CD4-positive, alpha-beta T cell (primary cell): Measurements from ENCODE around the gene UBTD2. TPM values are rescaled to one million over a fixed set of nuclear protein-coding genes. Genes with fewer than 3 reads are reported as not detected.

Experiments used
- ATAC-seq: fragments of 200-7000 bp; cut with Tn5 transposase; one replicate; pipeline ENCODE4 v1.10.0; 2022; ENCODE audit warnings: mild to moderate bottlenecking; ENCODE audit not compliant: poor library complexity
- CTCF ChIA-PET: fragments of 350-600 bp; sonication (Branson Sonifier 250); formaldehyde crosslinking; loops from one replicate; lab custom pipeline; 2021; ENCODE audit warnings: antibody characterized with exemption, inconsistent platforms; lab: Charles Lee
- POLR2A ChIA-PET: fragments of 350-600 bp; sonication (Branson Sonifier 250); formaldehyde crosslinking; loops from one replicate; lab custom pipeline; 2021; ENCODE audit warnings: antibody characterized with exemption, inconsistent platforms; lab: Charles Lee
- DNase-seq, 14 experiments: peaks; one replicate each; pipeline ENCODE4 v3.0.0-alpha.2; 2013 to 2020; ENCODE audit warnings: mixed read lengths in 2 of 14
- H3K27ac ChIP-seq, 2 donors: one replicate each; pipeline versions ENCODE4 v1.5.1 to v1.7.0; 2013; ENCODE audit warnings: low read length in 2 of 2, low read depth in 1 of 2, mild to moderate bottlenecking in 1 of 2
- H3K27me3 ChIP-seq, 2 experiments: 1 replicate in 1 of 2; 2 replicates in 1 of 2; pipeline versions ENCODE4 v1.6.1 to v1.7.0; 2013; ENCODE audit warnings: low read length in 2 of 2, control low read depth in 1 of 2, mild to moderate bottlenecking in 1 of 2, moderate library complexity in 1 of 2; ENCODE audit not compliant: insufficient read depth in 2 of 2, control insufficient read depth in 1 of 2
- H3K36me3 ChIP-seq: one replicate; pipeline ENCODE4 v1.6.1; 2013; ENCODE audit warnings: low read length, control low read depth; ENCODE audit not compliant: insufficient read depth
- H3K4me1 ChIP-seq: one replicate; pipeline ENCODE4 v1.6.1; 2013; ENCODE audit warnings: low read length, control low read depth; ENCODE audit not compliant: insufficient read depth
- H3K4me3 ChIP-seq: one replicate; pipeline ENCODE4 v1.5.1; 2013; ENCODE audit warnings: mild to moderate bottlenecking, low read length, moderate library complexity
- H3K9me3 ChIP-seq, 2 experiments: 1 replicate in 1 of 2; 2 replicates in 1 of 2; pipeline versions ENCODE4 v1.6.1 to v1.7.0; 2013; ENCODE audit warnings: low read length in 2 of 2, mild to moderate bottlenecking in 2 of 2, control low read depth in 1 of 2, moderate library complexity in 1 of 2; ENCODE audit not compliant: control insufficient read depth in 1 of 2, insufficient read depth in 1 of 2
- H3K27ac Mint-ChIP-seq: one replicate; pipeline ENCODE4 v1.8.0; 2020; ENCODE audit warnings: mixed read lengths
- H3K27me3 Mint-ChIP-seq: one replicate; pipeline ENCODE4 v1.8.0; 2021; ENCODE audit warnings: mixed read lengths
- H3K36me3 Mint-ChIP-seq: one replicate; pipeline ENCODE4 v1.8.0; 2021; ENCODE audit warnings: low read depth, mixed read lengths
- H3K4me1 Mint-ChIP-seq: one replicate; pipeline ENCODE4 v1.8.0; 2021; ENCODE audit warnings: low read depth, mixed read lengths
- H3K4me3 Mint-ChIP-seq: one replicate; pipeline ENCODE4 v1.8.0; 2020; ENCODE audit warnings: mild to moderate bottlenecking, mixed read lengths
- H3K9me3 Mint-ChIP-seq: one replicate; pipeline ENCODE4 v1.8.0; 2020; ENCODE audit warnings: mixed read lengths
- CTCF ChIP-seq: fragments of 200-600 bp; IDR thresholded peaks from one replicate; pipeline ENCODE4 v1.8.0; 2022; ENCODE audit warnings: antibody characterized with exemption, mild to moderate bottlenecking
- intact Hi-C, 2 experiments: fragments of 100-400 bp; cut with DNase I in 1 of 2; cut with micrococcal nuclease in 1 of 2; formaldehyde crosslinking; loops; one replicate each; pipeline versions ENCODE4 v1.15.1 to v1.9.0; 2023 to 2025; cut with DNase I, micrococcal nuclease
- total RNA-seq, 174 experiments: library from RNA in 2 of 174; stranded (reverse) in 2 of 174; gene quantifications; one replicate each; pipeline ENCODE4 v1.2.3 and lab custom pipeline; 2021 to 2026

Gene UBTD2
- total RNA-seq, 2 experiments from 2014 or later: 0.66 to 1.1 TPM

GRCh38 chr5:172238334-172238733 lies 45.2 kb downstream of the UBTD2 start:
- Histone ChIP-seq H3K4me1 (peaks cover 3% of the 10 kb centered on the region), H3K9me3 (no peaks in the 10 kb centered on the region), H3K27me3 (no peaks in the 10 kb centered on the region), H3K36me3 (no peaks in the 10 kb centered on the region), H3K27ac (no peak overlapping the region), H3K4me3 (no peak overlapping the region)
- no peaks in the 10 kb centered on the region for H3K9me3 Mint-ChIP-seq
- H3K4me3 Mint-ChIP-seq: no peak overlapping the region
- no peak overlapping the region for H3K27ac Mint-ChIP-seq
- no peak for TF ChIP-seq CTCF
- POLR2A ChIA-PET: no interaction called here
- ATAC-seq (no peak), DNase-seq (no peak)
- peaks cover 17% of the 10 kb centered on the region for H3K36me3 Mint-ChIP-seq
- no peaks in the 10 kb centered on the region for H3K27me3 Mint-ChIP-seq
- CTCF ChIA-PET: no interaction called here
- intact Hi-C loops: no loop called here
- H3K4me1 Mint-ChIP-seq: peaks cover 36% of the 10 kb centered on the region

DNA sequence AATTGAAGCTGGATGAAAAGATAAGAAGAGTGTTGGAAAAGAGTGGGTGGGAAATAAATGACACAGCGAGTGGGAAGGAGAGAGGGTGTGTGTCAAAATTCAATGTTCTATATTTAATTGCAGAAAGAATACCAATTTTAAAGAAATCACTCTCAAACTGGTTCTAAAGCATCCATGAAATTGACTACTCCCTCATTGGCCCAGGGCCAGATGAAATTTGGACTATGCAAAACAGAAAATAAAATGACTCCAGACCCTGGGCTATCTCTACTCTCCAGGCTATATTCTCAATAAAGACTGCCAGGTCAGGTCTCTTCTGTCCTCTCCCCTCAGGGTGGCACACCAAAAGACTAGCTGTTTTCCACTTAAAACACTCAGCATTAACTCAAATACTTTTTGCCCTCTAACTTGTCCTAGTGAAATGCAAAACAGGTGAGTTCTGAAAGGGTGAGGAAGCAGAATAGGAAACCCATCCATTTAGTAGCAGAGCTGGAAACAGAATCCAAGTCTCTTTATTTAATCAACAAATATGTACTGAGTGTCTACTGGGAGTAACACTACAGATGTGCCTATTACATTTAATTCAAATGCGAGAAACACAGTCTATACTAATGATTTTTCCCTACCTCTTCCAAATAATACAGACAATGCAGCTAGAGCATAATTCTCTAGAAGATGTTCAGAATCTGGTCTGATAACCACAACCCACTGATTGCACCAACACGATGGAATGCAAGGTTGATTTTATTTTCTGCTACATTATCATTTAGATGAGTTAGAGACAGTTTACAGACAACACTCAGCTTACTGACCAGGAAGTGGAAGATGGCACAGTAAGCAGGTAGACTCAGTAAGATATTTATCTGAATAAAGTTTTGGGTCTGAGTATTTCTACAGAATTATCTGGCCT lies 47.5 kb downstream of the UBTD2 start:
- DNase-seq (no peak), ATAC-seq (no peak)
- H3K27ac ChIP-seq: no peak overlapping the region
- H3K27me3 Mint-ChIP-seq: no peaks in the 10 kb centered on the region
- ChIA-PET POLR2A (no interaction called here), CTCF (no interaction called here)
- H3K4me1 Mint-ChIP-seq: peaks cover 36% of the 10 kb centered on the region
- H3K36me3 Mint-ChIP-seq: peaks cover 30% of the 10 kb centered on the region
- H3K4me3 ChIP-seq: no peak overlapping the region
- H3K4me1 ChIP-seq: peaks cover 3% of the 10 kb centered on the region
- no peaks in the 10 kb centered on the region for H3K27me3 ChIP-seq
- H3K36me3 ChIP-seq: peaks cover 4% of the 10 kb centered on the region
- H3K27ac Mint-ChIP-seq: no peak overlapping the region
- intact Hi-C loops: no loop called here
- H3K4me3 Mint-ChIP-seq: no peak overlapping the region
- no peak for TF ChIP-seq CTCF
- no peaks in the 10 kb centered on the region for H3K9me3 ChIP-seq
- no peaks in the 10 kb centered on the region for H3K9me3 Mint-ChIP-seq

DNA sequence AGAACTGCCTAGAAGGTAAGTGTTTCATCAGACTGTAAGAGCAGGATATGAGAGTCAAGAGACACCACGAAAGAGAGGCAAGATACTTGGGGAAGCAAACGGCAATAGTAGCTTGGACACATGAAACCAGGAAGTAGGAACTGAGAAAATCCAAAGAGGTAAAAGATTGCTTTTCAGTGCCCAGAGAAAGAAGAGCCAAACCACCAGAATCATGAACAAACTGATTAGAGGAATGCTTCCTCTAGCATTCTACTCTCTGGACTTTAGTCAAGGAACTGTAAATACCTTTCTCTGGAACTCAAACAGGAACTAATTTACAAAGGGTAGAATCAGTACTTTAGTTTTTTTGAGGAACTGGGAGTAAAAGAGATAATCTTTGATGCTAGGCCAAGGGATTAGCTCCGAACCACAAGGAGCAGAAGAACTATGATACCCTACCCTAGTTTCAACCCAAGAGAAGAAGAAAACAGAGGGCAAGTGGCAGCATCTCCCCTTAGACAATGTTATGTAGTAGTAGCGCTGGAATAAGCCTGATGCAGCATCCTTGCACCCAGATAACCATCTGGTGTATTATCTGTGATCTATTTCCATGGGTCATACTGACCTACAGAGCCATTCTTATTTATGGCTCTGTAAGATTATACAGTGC lies 48.3 kb downstream of the UBTD2 start:
- Mint-ChIP-seq H3K27me3 (no peaks in the 10 kb centered on the region), H3K9me3 (no peaks in the 10 kb centered on the region), H3K4me1 (peaks cover 36% of the 10 kb centered on the region), H3K4me3 (no peak overlapping the region), H3K27ac (no peak overlapping the region), H3K36me3 (peaks cover 38% of the 10 kb centered on the region)
- DNase-seq: no peak
- ChIA-PET POLR2A (no interaction called here), CTCF (no interaction called here)
- peaks cover 3% of the 10 kb centered on the region for H3K4me1 ChIP-seq
- H3K27ac ChIP-seq: no peak overlapping the region
- no peaks in the 10 kb centered on the region for H3K9me3 ChIP-seq
- intact Hi-C loops: no loop called here
- H3K4me3 ChIP-seq: no peak overlapping the region
- no peaks in the 10 kb centered on the region for H3K27me3 ChIP-seq
- H3K36me3 ChIP-seq: peaks cover 4% of the 10 kb centered on the region
- ATAC-seq: no peak
- no peak for TF ChIP-seq CTCF
